ENCODE results near the gene ACSF3.

ACSF3 gene

DNA sequence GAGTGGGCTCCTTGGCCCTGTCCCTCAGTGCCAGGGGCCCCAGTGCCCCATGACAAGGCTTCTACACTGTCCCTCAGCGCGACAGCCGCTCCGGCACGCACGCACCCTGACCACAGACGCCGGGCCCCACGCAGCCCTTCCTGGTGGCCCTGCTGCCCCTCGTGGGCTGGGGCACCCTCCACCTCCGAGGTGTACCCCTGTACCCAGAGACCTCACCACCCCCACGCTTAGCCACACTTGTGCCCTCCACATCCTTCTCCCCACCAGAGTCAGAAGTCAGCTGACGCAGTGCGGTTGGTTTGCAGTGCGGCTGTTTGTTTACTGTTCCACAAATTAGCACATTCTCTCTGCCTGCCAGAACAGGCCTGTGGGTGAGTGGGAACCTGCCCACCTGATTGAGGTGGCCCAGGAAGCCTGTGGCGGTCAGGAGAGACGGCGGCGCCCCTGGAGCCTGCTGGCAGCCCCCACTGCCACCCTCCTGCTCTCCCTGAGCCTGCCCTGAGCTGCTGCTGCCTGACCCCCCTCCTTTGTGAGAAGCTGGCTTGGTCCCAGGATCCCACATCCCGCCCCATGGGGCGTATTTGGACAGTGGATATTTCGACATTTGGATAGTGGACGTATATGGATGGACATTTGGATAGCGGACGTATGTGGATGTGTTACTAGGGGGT is 39.9 kb downstream of the ACSF3 start:
- no peak for FAIRE-seq

GRCh38 chr16:89134269-89134668 is 40.6 kb downstream of the ACSF3 start:
- FAIRE-seq: no peak

- FAIRE-seq: no peak
These were observed 41.5 kb downstream of the ACSF3 start for GRCh38 chr16:89135166-89135565.

- FAIRE-seq: no peak
These were observed 42.5 kb downstream of the ACSF3 start for GRCh38 chr16:89135971-89136765.

GRCh38 chr16:89136931-89137330 is 43.3 kb downstream of the ACSF3 start:
- FAIRE-seq: no peak

GRCh38 chr16:89137666-89138512 is 44.2 kb downstream of the ACSF3 start:
- FAIRE-seq: no peak

- FAIRE-seq: no peak
These were observed 44.8 kb downstream of the ACSF3 start for GRCh38 chr16:89138513-89138795.

GRCh38 chr16:89138843-89139520 is 45.3 kb downstream of the ACSF3 start:
- no peak for FAIRE-seq

DNA sequence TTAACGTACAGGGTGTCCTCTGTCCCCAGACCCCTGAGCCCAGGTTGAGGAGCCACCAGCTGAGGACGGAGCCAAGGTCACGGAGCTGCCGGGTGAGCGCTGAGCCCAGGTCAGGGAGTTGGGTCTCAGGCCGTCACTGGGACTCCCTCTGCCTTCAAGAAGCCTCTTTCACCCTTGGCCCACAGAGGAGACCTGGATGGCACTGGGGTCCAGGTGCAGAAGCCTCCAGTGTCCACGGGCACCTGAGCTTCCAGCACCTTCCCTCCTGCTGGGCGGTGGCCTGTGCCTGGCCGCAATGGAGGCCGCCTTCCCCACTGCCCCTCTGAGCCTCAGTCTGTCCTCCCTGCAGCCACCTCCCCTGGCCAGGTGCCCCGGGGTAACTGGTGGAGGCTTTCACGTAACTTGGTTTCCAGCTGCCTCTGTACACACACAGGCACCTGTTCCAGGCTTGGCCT is 46.3 kb downstream of the ACSF3 start:
- FAIRE-seq: no peak

GRCh38 chr16:89140401-89140800 is 46.7 kb downstream of the ACSF3 start:
- FAIRE-seq: no peak

DNA sequence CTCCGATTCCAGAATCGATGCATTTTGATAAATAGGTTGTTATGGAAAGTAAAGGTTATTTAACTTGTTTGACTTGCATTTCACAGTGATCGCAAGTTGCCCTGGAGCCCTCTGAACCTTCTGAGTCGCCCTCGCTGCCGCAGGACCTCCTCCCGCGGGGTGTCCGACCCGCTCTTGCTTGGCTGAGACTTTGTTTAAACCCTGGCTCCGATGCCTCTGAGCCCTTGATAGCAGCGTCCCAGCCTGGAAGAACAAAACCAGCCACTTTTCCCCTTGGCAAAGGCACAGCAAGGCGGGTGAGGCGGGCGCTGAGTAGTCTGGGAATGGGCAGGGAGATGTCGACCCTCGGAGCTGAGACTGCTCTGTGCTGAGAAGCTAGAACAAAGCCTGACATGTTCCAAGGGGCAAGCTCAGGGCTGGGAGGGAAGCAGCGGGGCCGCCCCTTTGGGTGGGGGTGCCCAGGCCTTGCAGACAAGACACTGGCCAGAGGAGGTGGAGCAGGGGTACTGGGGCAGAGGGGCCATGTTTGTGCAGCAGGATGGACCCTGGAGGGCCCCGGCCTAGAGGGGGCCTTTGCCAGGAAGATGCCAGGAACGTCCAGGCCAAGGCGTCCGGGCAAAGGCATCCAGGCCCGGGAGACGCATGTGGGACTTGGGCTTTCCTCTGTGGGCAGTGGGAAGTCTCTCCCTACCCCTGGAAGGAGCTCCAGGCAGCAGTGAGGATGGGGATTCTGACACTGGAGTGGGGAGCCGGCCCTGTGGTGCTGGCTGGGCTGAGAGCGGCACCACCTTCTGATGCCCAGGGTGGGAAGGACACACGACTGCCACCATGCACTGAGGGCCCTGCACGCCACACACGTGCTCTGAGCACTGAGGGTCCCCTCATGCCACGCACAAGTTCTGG is 47.6 kb downstream of the ACSF3 start:
- no peak for FAIRE-seq

- FAIRE-seq: no peak
These were observed 48.2 kb downstream of the ACSF3 start for GRCh38 chr16:89141884-89142267.

- no peak for FAIRE-seq
These were observed 49.0 kb downstream of the ACSF3 start for GRCh38 chr16:89142474-89143195.

DNA sequence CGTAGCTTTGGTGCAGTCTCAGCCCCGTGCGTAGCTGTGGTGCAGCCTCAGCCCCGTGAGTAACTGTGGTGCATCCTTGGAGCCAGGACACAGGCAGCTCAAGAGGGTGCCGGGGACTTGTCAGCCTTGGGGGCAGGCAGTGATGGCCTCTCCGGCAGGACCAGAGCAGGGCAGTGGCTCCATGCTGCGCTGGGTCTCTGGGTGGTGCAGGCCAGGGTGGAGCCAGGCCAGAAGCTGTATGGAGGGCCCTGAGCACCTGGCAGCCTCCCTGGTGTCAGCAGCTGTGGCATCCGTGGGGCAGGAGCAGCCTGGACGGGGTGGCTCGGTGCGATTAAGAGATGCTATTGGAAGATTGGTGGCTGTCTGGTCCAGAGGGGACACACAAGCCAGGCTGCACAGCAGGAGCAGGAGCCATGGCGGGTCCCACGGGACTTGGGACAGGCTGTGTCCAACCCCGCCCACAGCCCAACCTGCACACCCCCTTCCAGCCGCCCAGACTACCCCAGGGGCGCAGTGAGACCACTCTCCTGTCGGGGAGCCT is 49.6 kb downstream of the ACSF3 start:
- no peak for FAIRE-seq

GRCh38 chr16:89143911-89144675 is 50.4 kb downstream of the ACSF3 start:
- no peak for FAIRE-seq

- FAIRE-seq: no peak
These were observed 51.0 kb downstream of the ACSF3 start for GRCh38 chr16:89144681-89145080.

DNA sequence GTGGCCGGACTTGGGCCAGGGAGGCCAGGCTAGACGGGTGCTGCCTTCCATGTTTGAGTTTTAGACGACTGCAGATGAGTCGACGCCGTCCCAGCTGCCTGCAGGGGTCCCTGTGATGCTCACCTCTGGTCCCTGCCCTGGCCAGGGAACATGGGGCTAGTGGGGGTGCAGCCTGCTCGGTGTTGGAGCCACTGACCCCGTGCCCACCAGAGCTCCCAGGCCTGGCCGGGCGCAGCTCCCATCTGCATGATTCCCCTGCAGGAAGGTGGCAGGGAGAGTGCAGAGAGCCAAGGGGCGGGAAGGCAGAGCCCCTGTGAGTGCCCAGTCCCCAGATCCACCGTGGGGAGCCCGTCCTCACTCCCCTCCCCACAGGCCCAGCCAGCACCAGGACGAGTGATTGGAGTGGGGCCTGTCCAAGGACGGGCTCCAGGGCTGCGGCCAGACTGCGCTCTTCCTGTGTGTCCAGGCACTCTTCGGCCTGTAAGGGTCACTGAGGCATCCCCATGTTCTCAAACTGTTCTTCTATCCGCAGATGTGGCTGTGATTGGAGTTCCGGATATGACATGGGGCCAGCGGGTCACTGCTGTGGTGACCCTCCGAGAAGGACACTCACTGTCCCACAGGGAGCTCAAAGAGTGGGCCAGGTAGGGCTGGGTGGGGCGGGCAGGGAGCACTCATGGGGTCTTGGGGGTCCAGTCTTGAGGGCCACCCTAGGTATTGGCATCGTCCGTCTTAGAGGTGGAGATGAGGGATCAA is 51.9 kb downstream of the ACSF3 start:
- FAIRE-seq: no peak

DNA sequence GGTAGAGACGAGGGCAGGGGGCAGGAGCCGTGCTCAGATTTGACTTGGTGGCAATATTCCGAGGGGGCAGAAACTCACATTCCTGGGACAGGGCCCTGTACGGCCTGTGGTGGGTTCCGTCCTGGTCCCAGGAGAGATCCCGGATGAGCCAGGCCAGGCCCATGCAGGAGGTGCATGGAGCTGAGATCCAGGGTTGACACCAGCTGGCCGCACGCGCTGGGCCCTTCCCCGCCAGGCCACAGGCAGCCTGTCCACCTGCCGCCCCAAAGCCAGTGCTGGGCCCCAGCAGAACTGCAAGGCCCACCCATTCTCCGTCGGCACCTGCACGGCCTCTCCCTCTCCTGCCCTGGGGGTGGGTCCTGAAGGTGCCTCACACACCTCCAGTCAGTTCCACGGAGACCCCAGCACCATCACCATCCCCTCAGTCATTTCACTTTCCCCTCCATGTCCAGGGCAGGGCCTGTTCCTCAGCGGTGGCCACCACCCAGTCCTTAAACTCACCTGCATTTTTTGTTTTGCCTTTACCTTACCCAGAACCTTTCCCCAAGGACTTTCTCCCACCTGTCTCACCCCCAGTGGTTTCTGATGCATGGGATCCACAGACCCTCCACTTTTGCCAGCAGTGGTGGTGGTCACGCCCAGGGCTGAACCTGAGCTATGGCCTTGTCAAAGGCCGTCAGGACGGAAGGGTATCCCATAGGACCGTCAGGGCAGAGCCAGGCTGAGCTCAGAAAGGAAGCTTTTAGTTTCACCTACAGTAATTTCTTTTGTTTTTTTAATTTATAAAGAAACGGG is 52.8 kb downstream of the ACSF3 start:
- FAIRE-seq: no peak

Data from islet of Langerhans (tissue), 1 donor.